IMR-90 (cell line): Measurements from ENCODE around the gene WSB2. TPM values are rescaled to one million over a fixed set of nuclear protein-coding genes. Genes with fewer than 3 reads are reported as not detected.

Experiments
- ATAC-seq: fragments of 200-7000 bp; cut with Tn5 transposase; 2 replicates; pipeline ENCODE4 v1.9.1; 2020; ENCODE audit warnings: low read depth, mild to moderate bottlenecking, moderate library complexity
- BruUV-seq: library from RNA; stranded (reverse); fragments of 400-500 nt; replicated peaks from 2 replicates; lab custom pipeline; 2021; lab: Mats Ljungman, UMichigan
- CTCF ChIA-PET: fragments of 300-600 bp; formaldehyde crosslinking; extraction: SDS; loops from one replicate; lab custom pipeline; 2021; ENCODE audit warnings: antibody characterized with exemption; lab: Yijun Ruan, JAX
- POLR2A ChIA-PET: fragments of 300-600 bp; sonication (Branson Sonifier 250); formaldehyde crosslinking; loops from one replicate; lab custom pipeline; 2022; ENCODE audit warnings: antibody characterized with exemption; ENCODE audit not compliant: unreplicated experiment; lab: Charles Lee
- DNase-seq: peaks from one replicate; pipeline ENCODE4 v3.0.0; 2013
- H2AFZ ChIP-seq: replicated peaks from 2 replicates; pipeline ENCODE3; 2013; ENCODE audit warnings: low read length, mild to moderate bottlenecking; ENCODE audit not compliant: poor library complexity
- H2AK5ac ChIP-seq: 2 replicates; pipeline ENCODE4 v1.6.1; 2013; ENCODE audit warnings: low read depth, low read length, inconsistent platforms
- H2AK9ac ChIP-seq: replicated peaks from 2 replicates; pipeline ENCODE3; 2013; ENCODE audit warnings: mild to moderate bottlenecking, low read depth, low read length, moderate library complexity; ENCODE audit not compliant: poor library complexity
- H2BK120ac ChIP-seq: 2 replicates; pipeline ENCODE4 v1.6.1; 2013; ENCODE audit warnings: low read depth, low read length, inconsistent platforms
- H2BK15ac ChIP-seq: 3 replicates; pipeline ENCODE4 v1.6.1; 2013; ENCODE audit warnings: low read depth, low read length, inconsistent platforms
- H2BK20ac ChIP-seq: 2 replicates; pipeline ENCODE4 v1.6.1; 2013; ENCODE audit warnings: low read depth, mild to moderate bottlenecking, inconsistent platforms, low read length, moderate library complexity
- H2BK5ac ChIP-seq: 2 replicates; pipeline ENCODE4 v1.6.1; 2013; ENCODE audit warnings: mild to moderate bottlenecking, low read depth, low read length, inconsistent platforms; ENCODE audit not compliant: poor library complexity, severe bottlenecking
- H3K14ac ChIP-seq: replicated peaks from 2 replicates; pipeline ENCODE4 v1.6.1; 2013; ENCODE audit warnings: low read depth, low read length, inconsistent platforms
- H3K18ac ChIP-seq: 2 replicates; pipeline ENCODE4 v1.6.1; 2013; ENCODE audit warnings: low read depth, low read length, control low read depth
- H3K23ac ChIP-seq: 2 replicates; pipeline ENCODE4 v1.6.1; 2013; ENCODE audit warnings: low read depth, low read length, inconsistent platforms
- H3K27ac ChIP-seq: 2 replicates; pipeline ENCODE4 v1.5.1; 2013; ENCODE audit warnings: mild to moderate bottlenecking, control low read depth, low read length; ENCODE audit not compliant: insufficient read depth
- H3K27me3 ChIP-seq: 2 replicates; pipeline ENCODE4 v1.6.1; 2013; ENCODE audit warnings: low read length; ENCODE audit not compliant: control insufficient read depth, insufficient read depth
- H3K36me3 ChIP-seq: 2 replicates; pipeline ENCODE4 v1.6.1; 2013; ENCODE audit warnings: low read length, mixed read lengths; ENCODE audit not compliant: control insufficient read depth, insufficient read depth
- H3K4ac ChIP-seq: 2 replicates; pipeline ENCODE4 v1.6.1; 2013; ENCODE audit warnings: low read depth, low read length, inconsistent platforms
- H3K4me1 ChIP-seq: 2 replicates; pipeline ENCODE4 v1.6.1; 2013; ENCODE audit warnings: low read length, mixed read lengths; ENCODE audit not compliant: control insufficient read depth, insufficient read depth
- H3K4me2 ChIP-seq: 2 replicates; pipeline ENCODE4 v1.6.1; 2013; ENCODE audit warnings: low read depth, mild to moderate bottlenecking, control low read depth, low read length, moderate library complexity
- H3K4me3 ChIP-seq: 2 replicates; pipeline ENCODE4 v1.5.1; 2013; ENCODE audit warnings: low read depth, mild to moderate bottlenecking, control low read depth, low read length, moderate library complexity; ENCODE audit not compliant: insufficient read depth
- H3K56ac ChIP-seq: 2 replicates; pipeline ENCODE4 v1.6.1; 2013; ENCODE audit warnings: low read length, inconsistent platforms; ENCODE audit not compliant: insufficient read depth; ENCODE audit errors: extremely low read depth
- H3K79me1 ChIP-seq, 2 experiments: 2 replicates each; pipeline ENCODE4 v1.6.1; 2013; ENCODE audit warnings: low read length in 2 of 2, inconsistent platforms in 1 of 2, low read depth in 1 of 2
- H3K9ac ChIP-seq: 2 replicates; pipeline ENCODE4 v1.6.1; 2013; ENCODE audit warnings: low read depth, low read length, control low read depth
- H3K9me1 ChIP-seq: 2 replicates; pipeline ENCODE4 v1.6.1; 2013; ENCODE audit warnings: low read length, inconsistent platforms; ENCODE audit not compliant: insufficient read depth
- H3K9me3 ChIP-seq: 2 replicates; pipeline ENCODE4 v1.6.1; 2013; ENCODE audit warnings: low read length; ENCODE audit not compliant: control insufficient read depth, insufficient read depth
- H4K20me1 ChIP-seq: 2 replicates; pipeline ENCODE4 v1.6.1; 2013; ENCODE audit warnings: low read length, inconsistent platforms; ENCODE audit not compliant: insufficient read depth
- H4K5ac ChIP-seq: 2 replicates; pipeline ENCODE4 v1.6.1; 2013; ENCODE audit warnings: mild to moderate bottlenecking, low read depth, low read length, control low read depth
- H4K8ac ChIP-seq, 2 experiments: 2 replicates each; pipeline ENCODE4 v1.6.1; 2013; ENCODE audit warnings: low read depth in 2 of 2, low read length in 2 of 2, control low read depth in 1 of 2, inconsistent platforms in 1 of 2
- H4K91ac ChIP-seq: 2 replicates; pipeline ENCODE4 v1.6.1; 2013; ENCODE audit warnings: low read depth, low read length, inconsistent platforms; ENCODE audit not compliant: insufficient read depth
- BHLHE40 ChIP-seq: fragments of 150-350 bp; IDR thresholded peaks from 2 replicates; pipeline ENCODE4 v1.6.1; 2016; ENCODE audit warnings: mild to moderate bottlenecking, low read depth, low read length
- CEBPB ChIP-seq: IDR thresholded peaks from 2 replicates; pipeline ENCODE4 v1.6.1; 2012; ENCODE audit warnings: low read depth, low read length, improper control_type of control experiment
- CHD1 ChIP-seq: IDR thresholded peaks from 2 replicates; pipeline ENCODE4 v1.6.1; 2012; ENCODE audit warnings: low read depth, low read length, improper control_type of control experiment
- CTCF ChIP-seq: conservative IDR thresholded peaks from 2 replicates; pipeline ENCODE4 v1.5.1; 2012; ENCODE audit warnings: mild to moderate bottlenecking, low read depth, low read length, improper control_type of control experiment
- MAFK ChIP-seq: IDR thresholded peaks from 2 replicates; pipeline ENCODE4 v1.6.1; 2012; ENCODE audit warnings: low read depth, low read length, improper control_type of control experiment
- MAZ ChIP-seq: IDR thresholded peaks from 2 replicates; pipeline ENCODE4 v1.6.1; 2012; ENCODE audit warnings: low read depth, mild to moderate bottlenecking, low read length, improper control_type of control experiment, moderate library complexity, borderline replicate concordance
- MXI1 ChIP-seq: IDR thresholded peaks from 2 replicates; pipeline ENCODE4 v1.6.1; 2012; ENCODE audit warnings: low read depth, mild to moderate bottlenecking, low read length, moderate library complexity, borderline replicate concordance
- NFE2L2 ChIP-seq: fragments of 150-350 bp; IDR thresholded peaks from 2 replicates; pipeline ENCODE4 v1.6.1; 2016; ENCODE audit warnings: low read depth, mild to moderate bottlenecking, low read length
- POLR2A ChIP-seq: IDR thresholded peaks from 2 replicates; pipeline ENCODE4 v1.6.1; 2012; ENCODE audit warnings: mild to moderate bottlenecking, low read depth, low read length
- RAD21 ChIP-seq: IDR thresholded peaks from 2 replicates; pipeline ENCODE4 v1.6.1; 2012; ENCODE audit warnings: low read length, improper control_type of control experiment
- RCOR1 ChIP-seq: IDR thresholded peaks from 2 replicates; pipeline ENCODE4 v1.6.1; 2012; ENCODE audit warnings: mild to moderate bottlenecking, low read length, improper control_type of control experiment; ENCODE audit not compliant: insufficient replicate concordance
- RFX5 ChIP-seq: IDR thresholded peaks from 2 replicates; pipeline ENCODE4 v1.8.0; 2012; ENCODE audit warnings: low read depth, mild to moderate bottlenecking, low read length, moderate library complexity
- SMC3 ChIP-seq: fragments of 150-350 bp; IDR thresholded peaks from 2 replicates; pipeline ENCODE4 v1.6.1; 2016; ENCODE audit warnings: low read depth, mild to moderate bottlenecking, antibody characterized with exemption, low read length, moderate library complexity
- USF2 ChIP-seq: fragments of 150-350 bp; IDR thresholded peaks from 2 replicates; pipeline ENCODE4 v1.6.1; 2017; ENCODE audit warnings: mild to moderate bottlenecking, antibody characterized with exemption, low read length, low read depth
- WGBS, 2 experiments: methylation state at CpG; one replicate each; pipeline versions ENCODE4 v1.1.5 to v1.1.7; 2013; ENCODE audit warnings: missing lambda C conversion rate in 2 of 2; ENCODE audit not compliant: insufficient read length in 1 of 2; ENCODE audit errors: extremely low coverage in 2 of 2; 5-methylcytosine and 5-hydroxymethylcytosine counted together
- dilution Hi-C: fragments of 300-500 bp; cut with HindIII; formaldehyde crosslinking; loops from one replicate; pipeline ENCODE4 v1.14.3; 2018; ENCODE audit warnings: low sequenced_read_pairs; ENCODE audit not compliant: unreplicated experiment
- in situ Hi-C: fragments of 300-500 bp; cut with MboI; formaldehyde crosslinking; loops from 3 replicates; pipeline ENCODE4 v1.14.3; 2019; ENCODE audit warnings: low sequenced_read_pairs, inconsistent platforms, mixed read lengths
- intact Hi-C: fragments of 100-400 bp; cut with micrococcal nuclease; formaldehyde crosslinking; loops from 2 replicates; pipeline ENCODE4 v1.10.0; 2022
- polyA plus RNA-seq, 3 experiments: library from polyadenylated mRNA; depleted of rRNA; stranded (reverse); fragments of >200 nt; gene quantifications; 2 replicates each; pipeline ENCODE4 v1.2.3, GENCODE V29; 2012; ENCODE audit warnings: low replicate concordance in 1 of 3
- total RNA-seq: library from RNA; depleted of rRNA; stranded (reverse); fragments of >200 nt; gene quantifications from 2 replicates; pipeline ENCODE4 v1.2.3, GENCODE V29; 2012

Gene WSB2
- total and polyA plus RNA-seq, 2 of the 4 experiments (the other 2 are of a cell fraction), result 92.8 to 180 TPM

- dilution Hi-C loops, result no loop called here
- POLR2A ChIA-PET, result interaction anchor here (0.5 kb wide), 1 partner anchor 328 kb away, joined by 3 read pairs; no protein-coding TSS in a partner anchor
- no TSS peak for BruUV-seq
- TF ChIP-seq MAZ (no peak), CTCF (no peak), MXI1 (no peak), MAFK (no peak), NFE2L2 (no peak), RAD21 (no peak), RCOR1 (no peak), BHLHE40 (no peak), CEBPB (no peak), RFX5 (no peak), CHD1 (no peak), SMC3 (no peak), POLR2A (no peak), USF2 (no peak)
Observed at GRCh38 chr12:118055865-118056773, 4.9 kb downstream of the WSB2 start.

More at GRCh38 chr12:118055865-118056773, 4.9 kb downstream of the WSB2 start:
- Histone ChIP-seq H3K9me3 (no peaks in the 10 kb centered on the region), H3K9me1 (peaks cover 23% of the 10 kb centered on the region), H2BK5ac (no peak overlapping the region), H3K23ac (no peak overlapping the region; the same call in 1 of the 2 replicates), H4K91ac (0 out of 2 replicates have a peak overlapping the region, but pooled peaks have one; percentile 15), H4K8ac (no peak overlapping the region), H3K4me1 (peaks cover 16% of the 10 kb centered on the region), H4K5ac (0 out of 2 replicates have a peak overlapping the region, but pooled peaks have one; percentile 2), H2AFZ (no peak overlapping the region), H2AK5ac (peak overlapping the region; percentile 52; the same call in 1 of the 2 replicates), H3K79me1 (peaks cover 15 to 65% of the 10 kb centered on the region in 2 experiments), H3K36me3 (peaks cover 5% of the 10 kb centered on the region), H2BK20ac (peak overlapping the region; percentile 15; the same call in 1 of the 2 replicates), H3K27ac (peak overlapping the region; percentile 69; the same call in 1 of the 2 replicates), H4K20me1 (peaks cover 30% of the 10 kb centered on the region), H3K18ac (0 out of 2 replicates have a peak overlapping the region, but pooled peaks have one; percentile 51), H3K56ac (no peak overlapping the region), H3K14ac (peak overlapping the region; percentile 31; the same call in 1 of the 2 replicates), H3K4ac (peak overlapping the region; percentile 60), H2AK9ac (peak overlapping the region; percentile 81), H3K4me2 (0 out of 2 replicates have a peak overlapping the region, but pooled peaks have one; percentile 24), H2BK15ac (no peak overlapping the region), H3K4me3 (no peak overlapping the region), H3K27me3 (no peaks in the 10 kb centered on the region), H3K9ac (no peak overlapping the region), H2BK120ac (peak overlapping the region; percentile 7; the same call in 1 of the 2 replicates)
- ATAC-seq (0 out of 2 replicates have a peak, but pooled peaks have one; percentile 1), DNase-seq (peak; percentile 36)
- 43% methylated on average over 1 of the region's 13 CpGs; no CpG with 5 or more reads in 1 of the 2 experiments for WGBS, 2 experiments
- in situ Hi-C loops (no loop called here), intact Hi-C loops (no loop called here)
- CTCF ChIA-PET, result interaction anchor here (0.6 kb wide), 1 partner anchor 65 kb away, joined by 8 read pairs; no protein-coding TSS in a partner anchor
